Measurements from ENCODE around the gene SRC. TPM values are rescaled to one million over a fixed set of nuclear protein-coding genes. Genes with fewer than 3 reads are reported as not detected.

SRC gene
- total and polyA plus RNA-seq, 8 donors: 21.3 to 78.4 (median 36.8) TPM

DNA sequence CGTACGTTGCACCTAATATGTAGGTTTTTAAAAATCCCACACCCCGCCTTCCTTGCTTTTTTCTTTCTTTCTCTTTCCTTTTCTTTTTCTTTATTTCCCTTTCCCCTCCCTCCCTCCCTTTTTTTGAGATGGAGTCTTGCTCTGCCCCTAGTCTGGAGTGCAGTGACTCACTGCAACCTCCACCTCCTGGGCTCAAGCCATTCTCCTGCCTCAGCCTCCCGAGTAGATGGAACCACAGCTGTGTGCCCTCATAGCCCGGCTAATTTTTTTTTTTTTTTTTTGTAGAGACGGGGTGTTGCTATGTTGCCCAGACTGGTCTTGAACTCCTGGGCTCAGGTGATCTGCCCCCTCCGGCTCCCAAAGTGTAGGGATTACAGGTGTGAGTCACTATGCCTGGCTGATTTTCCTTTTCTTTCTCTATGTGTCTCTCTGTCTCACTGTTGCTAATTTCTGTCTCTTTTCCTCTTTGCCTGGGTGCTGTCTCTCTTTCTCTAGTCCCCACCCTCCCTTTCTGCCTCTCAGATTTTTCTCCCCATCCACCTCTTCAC is 61.2 kb downstream of the SRC start:
- 41 to 53% methylated on average over 7 of the region's 7 CpGs for WGBS, 2 donors

DNA sequence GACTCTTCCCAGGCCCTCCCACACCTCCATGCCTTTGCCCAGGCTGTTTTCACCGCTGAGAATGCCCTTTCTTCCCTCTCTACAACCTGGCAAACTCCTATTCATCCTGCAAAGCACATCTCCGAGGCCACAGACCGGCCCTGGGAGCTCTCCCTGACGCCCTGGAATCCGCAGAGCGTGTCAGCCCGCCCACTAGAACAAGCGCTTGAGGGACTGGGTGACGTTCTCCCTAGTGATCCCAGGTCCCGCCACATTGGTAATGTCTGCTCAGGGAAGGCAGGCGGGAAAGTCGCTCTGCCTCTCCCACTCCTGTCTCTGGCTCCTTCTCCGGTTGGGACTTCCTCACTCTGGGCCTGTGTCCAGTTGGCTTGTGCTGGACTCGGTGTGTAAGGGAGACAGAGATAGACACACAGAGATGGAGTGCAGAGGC is 61.6 kb downstream of the SRC start:
- Histone ChIP-seq H3K36me3 (peaks cover 0 to 6% (median 0%) of the 10 kb centered on the region in 3 donors), H3K27ac (no peak overlapping the region), H3K27me3 (no peaks in the 10 kb centered on the region), H3K4me1 (peaks cover 0 to 5% (median 0%) of the 10 kb centered on the region in 3 donors), H3K4me3 (no peak overlapping the region), H3K9me3 (no peaks in the 10 kb centered on the region)
- TF ChIP-seq, protein P1, sequence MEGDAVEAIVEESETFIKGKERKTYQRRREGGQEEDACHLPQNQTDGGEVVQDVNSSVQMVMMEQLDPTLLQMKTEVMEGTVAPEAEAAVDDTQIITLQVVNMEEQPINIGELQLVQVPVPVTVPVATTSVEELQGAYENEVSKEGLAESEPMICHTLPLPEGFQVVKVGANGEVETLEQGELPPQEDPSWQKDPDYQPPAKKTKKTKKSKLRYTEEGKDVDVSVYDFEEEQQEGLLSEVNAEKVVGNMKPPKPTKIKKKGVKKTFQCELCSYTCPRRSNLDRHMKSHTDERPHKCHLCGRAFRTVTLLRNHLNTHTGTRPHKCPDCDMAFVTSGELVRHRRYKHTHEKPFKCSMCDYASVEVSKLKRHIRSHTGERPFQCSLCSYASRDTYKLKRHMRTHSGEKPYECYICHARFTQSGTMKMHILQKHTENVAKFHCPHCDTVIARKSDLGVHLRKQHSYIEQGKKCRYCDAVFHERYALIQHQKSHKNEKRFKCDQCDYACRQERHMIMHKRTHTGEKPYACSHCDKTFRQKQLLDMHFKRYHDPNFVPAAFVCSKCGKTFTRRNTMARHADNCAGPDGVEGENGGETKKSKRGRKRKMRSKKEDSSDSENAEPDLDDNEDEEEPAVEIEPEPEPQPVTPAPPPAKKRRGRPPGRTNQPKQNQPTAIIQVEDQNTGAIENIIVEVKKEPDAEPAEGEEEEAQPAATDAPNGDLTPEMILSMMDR (IDR thresholded peaks at IDR 0.05): no peak
- WGBS, 2 donors: 57 to 59% methylated on average over 14 of the region's 14 CpGs
- ATAC-seq: no peak
- no peak for FAIRE-seq
- DNase-seq: peak in 1 of 6 donors; percentile 33
- intact Hi-C loops (cut with DNase I): loop anchor here in 1 of 3 donors (10.0 kb wide), 1 partner anchor 87 kb away; no protein-coding TSS in a partner anchor

More for the DNA sequence above, 61.2 kb downstream of the SRC start:
- FAIRE-seq: no peak
- intact Hi-C loops (cut with DNase I): loop anchor here in 1 of 3 donors (10.0 kb wide), 1 partner anchor 88 kb away; no protein-coding TSS in a partner anchor
- Histone ChIP-seq H3K27ac (no peak overlapping the region), H3K9me3 (no peaks in the 10 kb centered on the region), H3K27me3 (no peaks in the 10 kb centered on the region), H3K4me1 (peaks cover 0 to 5% (median 0%) of the 10 kb centered on the region in 3 donors), H3K36me3 (peaks cover 0 to 11% (median 0%) of the 10 kb centered on the region in 3 donors), H3K4me3 (peak overlapping the region in 1 of 4 donors; percentile 17)
- no peak for DNase-seq
- TF ChIP-seq, protein P1 (IDR thresholded peaks at IDR 0.05): no peak
- ATAC-seq: no peak

DNA sequence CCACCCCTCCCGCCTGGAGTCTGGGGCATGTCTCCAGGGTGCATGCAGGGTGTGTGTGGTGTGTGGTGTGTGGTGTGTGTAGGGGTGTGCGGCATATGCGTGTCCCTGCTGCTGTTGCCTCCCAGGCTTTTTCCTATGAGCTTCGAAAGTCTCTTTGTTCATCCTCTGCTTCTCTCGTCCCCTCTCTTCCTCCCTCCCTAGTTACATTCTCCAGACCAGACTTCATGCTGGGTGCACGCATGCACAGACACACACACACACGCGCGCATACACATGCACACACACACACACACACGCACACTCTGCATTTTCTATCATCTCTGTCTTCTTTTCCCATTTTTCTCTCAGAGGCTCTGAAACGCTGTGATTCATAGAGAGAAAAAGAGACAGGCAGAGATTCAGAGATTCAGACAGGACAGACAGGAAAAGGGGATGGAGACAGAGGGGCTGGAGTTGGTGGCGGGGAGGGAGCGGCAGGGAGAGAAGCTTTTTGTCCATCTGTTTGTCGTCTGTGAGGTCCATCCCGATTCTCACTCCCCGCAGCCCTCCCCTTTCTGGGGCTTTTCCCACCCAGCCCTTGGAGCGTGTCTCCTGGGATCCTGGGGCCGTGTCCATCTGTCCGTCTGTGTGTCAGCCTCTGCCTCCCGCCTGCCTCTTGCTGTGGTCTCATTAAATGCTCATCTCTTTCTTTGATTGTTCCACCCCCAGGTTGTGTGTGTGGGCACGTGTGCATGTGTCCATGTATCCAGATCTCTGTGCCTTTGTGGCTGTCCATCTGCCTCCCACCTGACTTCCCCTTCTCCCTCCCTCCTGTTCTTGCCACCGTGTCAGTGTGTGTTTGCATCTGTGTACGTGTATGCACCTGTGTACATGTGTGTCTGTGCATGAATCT is 62.6 kb downstream of the SRC start:
- intact Hi-C loops (cut with DNase I): loop anchor here in 1 of 3 donors (10.0 kb wide), 1 partner anchor 86 kb away; no protein-coding TSS in a partner anchor
- Histone ChIP-seq H3K36me3 (peaks cover 0 to 3% (median 0%) of the 10 kb centered on the region in 3 donors), H3K4me3 (no peak overlapping the region), H3K9me3 (no peaks in the 10 kb centered on the region), H3K27ac (no peak overlapping the region), H3K4me1 (peaks cover 0 to 5% (median 0%) of the 10 kb centered on the region in 3 donors), H3K27me3 (no peaks in the 10 kb centered on the region)
- TF ChIP-seq, protein P1 (IDR thresholded peaks at IDR 0.05): no peak
- FAIRE-seq: no peak
- ATAC-seq: no peak
- DNase-seq: peak in 1 of 6 donors; percentile 26
- WGBS, 2 donors: 26 to 30% methylated on average over 23 of the region's 23 CpGs

DNA sequence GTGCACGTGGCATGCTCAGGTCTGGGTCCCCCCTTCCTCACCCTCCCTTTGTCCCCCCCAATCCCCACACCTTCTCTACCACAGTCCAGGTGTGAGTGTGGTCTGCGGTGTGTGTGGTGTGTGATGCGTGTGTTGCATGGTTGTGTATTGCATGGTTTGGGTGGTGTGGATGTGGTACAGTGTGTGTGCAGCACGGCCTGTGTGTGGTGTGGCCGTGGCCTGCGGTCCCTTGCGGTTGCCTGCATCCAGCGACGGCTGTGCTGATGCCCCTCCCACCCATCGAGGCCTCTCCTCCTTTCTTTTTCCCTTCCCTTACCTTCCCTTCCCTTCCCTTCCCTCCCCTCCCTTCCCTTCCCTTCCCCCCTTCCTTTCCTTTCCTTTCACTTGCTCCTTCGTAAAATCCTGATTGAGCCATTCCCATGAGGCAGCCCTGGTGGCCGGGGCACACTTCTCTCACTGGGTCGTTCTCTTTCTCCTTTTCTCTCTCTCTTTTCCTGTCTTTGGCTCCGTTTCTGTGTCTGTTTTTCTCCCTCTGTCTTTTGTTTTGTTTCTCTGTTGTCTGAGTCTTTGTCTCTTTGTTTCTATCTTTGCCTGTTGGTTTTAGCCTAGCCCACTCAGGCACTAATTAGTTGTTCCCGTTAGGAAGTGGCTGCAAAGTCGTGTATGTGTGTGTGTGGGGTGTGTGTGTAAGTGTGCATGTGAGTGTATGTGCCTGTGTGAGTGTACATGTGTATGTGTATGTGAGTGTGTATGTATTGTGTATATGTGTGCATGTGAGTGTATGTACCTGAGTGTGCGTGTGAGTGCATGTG is 65.7 kb downstream of the SRC start:
- H3K4me1 ChIP-seq: peaks cover 0 to 4% (median 0%) of the 10 kb centered on the region in 3 donors
- no peak for DNase-seq
- TF ChIP-seq, protein P1 (IDR thresholded peaks at IDR 0.05): no peak
- H3K9me3 ChIP-seq: no peaks in the 10 kb centered on the region
- no peak for ATAC-seq
- WGBS, 2 donors: 47 to 61% methylated on average over 15 to 16 of the region's 17 CpGs
- H3K27me3 ChIP-seq: no peaks in the 10 kb centered on the region
- no peak overlapping the region for H3K27ac ChIP-seq
- no peak for FAIRE-seq
- H3K4me3 ChIP-seq: no peak overlapping the region
- no peaks in the 10 kb centered on the region for H3K36me3 ChIP-seq
- intact Hi-C loops (cut with DNase I): no loop called here

All from pancreas (tissue), 10 donors.